H1 (cell line): Measurements from ENCODE around the gene MADD. TPM values are rescaled to one million over a fixed set of nuclear protein-coding genes. Genes with fewer than 3 reads are reported as not detected.
A peak's percentile ranks its signal among the peaks of the same experiment; 100 is the strongest.

Source experiments
- CTCF ChIA-PET: fragments of 300-600 bp; sonication (Branson Sonifier 250); formaldehyde crosslinking; loops from one replicate; lab custom pipeline; 2021; ENCODE audit not compliant: partially characterized antibody; lab: Charles Lee
- POLR2A ChIA-PET: fragments of 300-600 bp; sonication (Branson Sonifier 250); formaldehyde crosslinking; loops from one replicate; lab custom pipeline; 2021; ENCODE audit warnings: inconsistent platforms; ENCODE audit not compliant: partially characterized antibody; lab: Charles Lee
- DNase-seq, 2 experiments: peaks; one replicate each; pipeline versions ENCODE4 v3.0.0 to v3.0.0-alpha.2; 2010 to 2022; ENCODE audit warnings: low spot score in 2 of 2, low read depth in 1 of 2, mixed read lengths in 1 of 2
- FAIRE-seq: peaks from 2 replicates; lab custom pipeline; 2011; peaks lifted over from hg19 to GRCh38; lab: Jason Lieb, UNC
- H2AFZ ChIP-seq: 2 replicates; pipeline ENCODE4 v1.8.1; 2012; ENCODE audit warnings: low read length, inconsistent platforms
- H2AK5ac ChIP-seq: 2 replicates; pipeline ENCODE4 v1.6.1; 2013; ENCODE audit warnings: low read depth, low read length
- H2BK120ac ChIP-seq: replicated peaks from 2 replicates; pipeline ENCODE3; 2013; ENCODE audit warnings: low read depth, low read length, inconsistent platforms
- H2BK12ac ChIP-seq: 2 replicates; pipeline ENCODE4 v1.6.1; 2013; ENCODE audit warnings: low read depth, low read length
- H2BK15ac ChIP-seq: 2 replicates; pipeline ENCODE4 v1.6.1; 2013; ENCODE audit warnings: low read length
- H2BK20ac ChIP-seq: 2 replicates; pipeline ENCODE4 v1.6.1; 2013; ENCODE audit warnings: low read length
- H2BK5ac ChIP-seq: 2 replicates; pipeline ENCODE4 v1.6.1; 2013; ENCODE audit warnings: low read depth, low read length
- H3K14ac ChIP-seq: 2 replicates; pipeline ENCODE4 v1.6.1; 2013; ENCODE audit warnings: inconsistent platforms; ENCODE audit not compliant: insufficient read length
- H3K18ac ChIP-seq: 2 replicates; pipeline ENCODE4 v1.6.1; 2013; ENCODE audit warnings: low read length; ENCODE audit errors: extremely low read depth
- H3K23ac ChIP-seq: 2 replicates; pipeline ENCODE4 v1.6.1; 2013; ENCODE audit warnings: inconsistent platforms; ENCODE audit not compliant: insufficient read length
- H3K23me2 ChIP-seq: 2 replicates; pipeline ENCODE4 v1.6.1; 2013; ENCODE audit warnings: low read depth, low read length
- H3K27ac ChIP-seq: 2 replicates; pipeline ENCODE4 v1.6.1; 2011; ENCODE audit warnings: low read depth, low read length, inconsistent platforms
- H3K27me3 ChIP-seq, 4 experiments: replicated peaks in 1 of 4; 1 replicate in 1 of 4; 2 replicates in 3 of 4; pipeline versions ENCODE4 v1.6.1 to v1.8.1; 2011 to 2013; ENCODE audit warnings: low read length in 3 of 4, mild to moderate bottlenecking in 3 of 4, inconsistent platforms in 2 of 4, mixed read lengths in 2 of 4, moderate library complexity in 1 of 4; ENCODE audit not compliant: control insufficient read depth in 3 of 4, insufficient read depth in 3 of 4; ENCODE audit errors: extremely low read depth in 1 of 4
- H3K36me3 ChIP-seq, 4 experiments: 2 replicates each; pipeline versions ENCODE4 v1.6.1 to v1.8.1; 2011 to 2013; ENCODE audit warnings: mild to moderate bottlenecking in 4 of 4, low read length in 3 of 4, moderate library complexity in 2 of 4, control low read depth in 1 of 4, inconsistent platforms in 1 of 4; ENCODE audit not compliant: insufficient read depth in 4 of 4, control insufficient read depth in 2 of 4
- H3K4ac ChIP-seq: replicated peaks from 2 replicates; pipeline ENCODE3; 2013; ENCODE audit warnings: low read length, low read depth, mixed read lengths, inconsistent platforms; ENCODE audit not compliant: insufficient read length
- H3K4me1 ChIP-seq, 4 experiments: replicated peaks in 1 of 4; 1 replicate in 1 of 4; 2 replicates in 3 of 4; pipeline versions ENCODE4 v1.6.1 to v1.8.1; 2011 to 2013; ENCODE audit warnings: low read length in 3 of 4, inconsistent platforms in 2 of 4, mixed read lengths in 1 of 4; ENCODE audit not compliant: insufficient read depth in 4 of 4, control insufficient read depth in 3 of 4
- H3K4me2 ChIP-seq, 2 experiments: 2 replicates each; pipeline versions ENCODE4 v1.6.1 to v1.8.1; 2011 to 2013; ENCODE audit warnings: low read depth in 2 of 2, low read length in 2 of 2, control low read depth in 1 of 2, inconsistent platforms in 1 of 2, mild to moderate bottlenecking in 1 of 2; ENCODE audit not compliant: insufficient read depth in 1 of 2
- H3K4me3 ChIP-seq, 4 experiments: fragments of 200-600, 300-600 bp in 1 of 4; sonication (generic), shearing (Covaris generic), sonication (Bioruptor Twin) in 1 of 4; 2 replicates each; pipeline versions ENCODE4 v1.5.1 to v1.8.1; 2011 to 2016; ENCODE audit warnings: low read length in 4 of 4, low read depth in 3 of 4, control low read depth in 2 of 4, inconsistent platforms in 2 of 4, mild to moderate bottlenecking in 2 of 4, mixed read lengths in 1 of 4, moderate library complexity in 1 of 4; ENCODE audit not compliant: insufficient read depth in 2 of 4; ENCODE audit errors: extremely low read depth in 1 of 4
- H3K56ac ChIP-seq: replicated peaks from 2 replicates; pipeline ENCODE3; 2013; ENCODE audit warnings: low read depth, mild to moderate bottlenecking, mixed read lengths, low read length, inconsistent platforms; ENCODE audit not compliant: insufficient read length
- H3K79me1 ChIP-seq: 2 replicates; pipeline ENCODE4 v1.6.1; 2013; ENCODE audit warnings: low read depth, low read length, control low read depth
- H3K79me2 ChIP-seq, 2 experiments: 2 replicates each; pipeline versions ENCODE4 v1.6.1 to v1.8.1; 2012 to 2013; ENCODE audit warnings: low read length in 2 of 2, mild to moderate bottlenecking in 2 of 2, inconsistent platforms in 1 of 2; ENCODE audit not compliant: insufficient read depth in 2 of 2, control insufficient read depth in 1 of 2
- H3K9ac ChIP-seq, 4 experiments: replicated peaks in 1 of 4; 1 replicate in 1 of 4; 2 replicates in 3 of 4; pipeline versions ENCODE4 v1.6.1 to v1.8.1; 2011 to 2013; ENCODE audit warnings: low read depth in 3 of 4, low read length in 3 of 4, control low read depth in 2 of 4, mild to moderate bottlenecking in 2 of 4, moderate library complexity in 2 of 4, inconsistent platforms in 1 of 4; ENCODE audit errors: extremely low read depth in 1 of 4
- H3K9me3 ChIP-seq, 2 experiments: 2 replicates each; pipeline versions ENCODE4 v1.6.1 to v1.8.1; 2012 to 2013; ENCODE audit warnings: mild to moderate bottlenecking in 2 of 2, moderate library complexity in 2 of 2, control low read depth in 1 of 2, inconsistent platforms in 1 of 2, low read depth in 1 of 2, low read length in 1 of 2, mixed read lengths in 1 of 2; ENCODE audit not compliant: insufficient read depth in 2 of 2
- H4K20me1 ChIP-seq, 2 experiments: replicated peaks in 1 of 2; 2 replicates each; pipeline versions ENCODE3 to v1.8.1; 2011 to 2013; ENCODE audit warnings: inconsistent platforms in 2 of 2, low read length in 2 of 2, mild to moderate bottlenecking in 1 of 2; ENCODE audit not compliant: insufficient read depth in 2 of 2, control insufficient read depth in 1 of 2
- H4K5ac ChIP-seq: 2 replicates; pipeline ENCODE4 v1.6.1; 2013; ENCODE audit warnings: low read length, low read depth, mixed read lengths, inconsistent platforms; ENCODE audit not compliant: insufficient read length
- H4K8ac ChIP-seq: 2 replicates; pipeline ENCODE4 v1.8.0; 2013; ENCODE audit warnings: mild to moderate bottlenecking, moderate library complexity, low read length, inconsistent platforms; ENCODE audit not compliant: insufficient read depth; ENCODE audit errors: extremely low read depth
- H4K91ac ChIP-seq: replicated peaks from 2 replicates; pipeline ENCODE3; 2013; ENCODE audit warnings: low read length, mixed read lengths, inconsistent platforms; ENCODE audit not compliant: insufficient read length
- ASH2L ChIP-seq: fragments of 200-600, 300-600 bp; sonication (generic); IDR thresholded peaks from one replicate; pipeline ENCODE4 v1.7.1; 2017; ENCODE audit warnings: low read length
- BRCA1 ChIP-seq: IDR thresholded peaks from 2 replicates; pipeline ENCODE4 v1.6.1; 2012; ENCODE audit warnings: low read depth, low read length, improper control_type of control experiment
- CREB1 ChIP-seq: IDR thresholded peaks from 2 replicates; pipeline ENCODE4 v1.6.1; 2012; ENCODE audit warnings: inconsistent platforms
- CTBP2 ChIP-seq: IDR thresholded peaks from 2 replicates; pipeline ENCODE4 v1.7.0; 2011; ENCODE audit warnings: borderline replicate concordance, mild to moderate bottlenecking, moderate library complexity, mixed read lengths, low read length; ENCODE audit not compliant: insufficient read depth, insufficient read length
- E2F6 ChIP-seq: IDR thresholded peaks from 2 replicates; pipeline ENCODE4 v1.6.1; 2012; ENCODE audit warnings: inconsistent platforms
- GABPA ChIP-seq: IDR thresholded peaks from 2 replicates; pipeline ENCODE4 v1.6.1; 2011; ENCODE audit warnings: mild to moderate bottlenecking, low read length, moderate library complexity, borderline replicate concordance; ENCODE audit not compliant: insufficient read depth
- KDM4A ChIP-seq: IDR thresholded peaks from one replicate; pipeline ENCODE4 v1.7.1; 2012; ENCODE audit warnings: low read depth, mild to moderate bottlenecking, moderate library complexity, low read length, inconsistent platforms; ENCODE audit not compliant: severe bottlenecking
- NANOG ChIP-seq: IDR thresholded peaks from 2 replicates; pipeline ENCODE4 v1.6.1; 2011; ENCODE audit warnings: low read length, low read depth, mild to moderate bottlenecking, inconsistent platforms; ENCODE audit not compliant: insufficient read depth, poor library complexity, severe bottlenecking
- NRF1 ChIP-seq: IDR thresholded peaks from 2 replicates; pipeline ENCODE4 v1.6.1; 2011; ENCODE audit warnings: mild to moderate bottlenecking, low read depth, low read length, improper control_type of control experiment
- TAF1 ChIP-seq: IDR thresholded peaks from 2 replicates; pipeline ENCODE4 v1.6.1; 2011; ENCODE audit warnings: mild to moderate bottlenecking, low read depth, low read length
- WGBS, 2 experiments: shearing (Covaris generic) in 1 of 2; methylation state at CpG; one replicate each; pipeline versions ENCODE4 v1.1.6 to v1.1.7; 2013 to 2015; ENCODE audit warnings: low lambda C conversion rate in 2 of 2, mixed read lengths in 2 of 2, inconsistent platforms in 1 of 2, low coverage in 1 of 2, missing lambda C conversion rate in 1 of 2; ENCODE audit not compliant: insufficient replicate concordance in 2 of 2, insufficient coverage in 1 of 2, insufficient read length in 1 of 2; ENCODE audit errors: extremely low coverage in 1 of 2, missing lambda C conversion rate in 1 of 2; 5-methylcytosine and 5-hydroxymethylcytosine counted together
- polyA plus RNA-seq, 7 experiments: library from polyadenylated mRNA; depleted of rRNA in 3 of 7; stranded (reverse) in 5 of 7; unstranded in 2 of 7; fragments of >200 nt in 5 of 7; fragments of 200-250 nt in 2 of 7; gene quantifications; 1 replicate in 5 of 7; 2 replicates in 1 of 7; 4 replicates in 1 of 7; pipeline versions ENCODE4 v1.2.1 to v1.2.3, GENCODE V29; 2011 to 2013; ENCODE audit warnings: missing spikeins in 2 of 7, mixed read lengths in 2 of 7
- total RNA-seq: library from RNA; stranded (reverse); fragmentation: NEBNext Ultra II Directional; extraction: Animal tissue kit (Norgen Biotek cat#: 25700); gene quantifications from 2 replicates; pipeline ENCODE4 v1.2.1, GENCODE V29; 2021
- TF ChIP-seq, protein P1 (sequence below): IDR thresholded peaks from 2 replicates; pipeline ENCODE4 v1.6.1; 2012; ENCODE audit warnings: inconsistent platforms

Gene MADD
- total and polyA plus RNA-seq, 2 of the 8 experiments (the other 6 are each of a cell fraction or from before 2014, with no cell fraction given): 32.5 to 45.4 TPM

GRCh38 chr11:47274495-47275235, 4.7 kb downstream of the MADD start:
- H3K18ac ChIP-seq: no peak overlapping the region
- FAIRE-seq: no peak
- peaks cover 8 to 17% of the 10 kb centered on the region in 2 experiments for H4K20me1 ChIP-seq

More at GRCh38 chr11:47274495-47275235, 4.7 kb downstream of the MADD start:
- Histone ChIP-seq H3K79me2 (peaks cover 0 to 48% of the 10 kb centered on the region in 2 experiments; a peak in 3 of 4 replicates), H3K9ac (no peak overlapping the region), H3K4me2 (no peak overlapping the region), H3K4ac (no peak overlapping the region), H3K23me2 (peaks cover 8% of the 10 kb centered on the region), H3K14ac (no peak overlapping the region), H2BK5ac (no peak overlapping the region), H4K8ac (0 out of 2 replicates have a peak overlapping the region, but pooled peaks have one; percentile 23), H3K79me1 (peaks cover 20% of the 10 kb centered on the region), H3K27ac (no peak overlapping the region), H3K9me3 (no peaks in the 10 kb centered on the region), H2BK20ac (no peak overlapping the region), H2BK120ac (no peak overlapping the region), H3K4me1 (peaks cover 2 to 8% (median 6%) of the 10 kb centered on the region in 4 experiments; a peak in 4 of 7 replicates), H4K91ac (no peak overlapping the region), H3K36me3 (peaks cover 0 to 44% (median 28%) of the 10 kb centered on the region in 4 experiments; a peak in 7 of 8 replicates), H3K27me3 (no peaks in the 10 kb centered on the region), H2BK15ac (no peak overlapping the region), H2BK12ac (no peak overlapping the region), H3K23ac (no peak overlapping the region), H4K5ac (no peak overlapping the region), H2AFZ (no peak overlapping the region), H2AK5ac (no peak overlapping the region), H3K4me3 (no peak overlapping the region), H3K56ac (no peak overlapping the region)
- DNase-seq: no peak
- WGBS, 2 experiments: 92% methylated on average over 28 of the region's 28 CpGs; no CpG with 5 or more reads in 1 of the 2 experiments
- ChIA-PET POLR2A (no interaction called here), CTCF (interaction anchor here (1.7 to 7.4 kb wide), 6 partner anchors 12 to 86 kb away, joined by 4 to 72 read pairs (median 13); partner anchors contain the start of genes MYBPC3 and NR1H3)
- TF ChIP-seq ASH2L: no peak
- no peak for TF ChIP-seq NRF1
- TF ChIP-seq TAF1: no peak
- TF ChIP-seq CTBP2: no peak
- no peak for TF ChIP-seq GABPA
- no peak for TF ChIP-seq NANOG
- no peak for TF ChIP-seq BRCA1
- TF ChIP-seq KDM4A: no peak
- TF ChIP-seq CREB1: no peak
- TF ChIP-seq, protein P1, sequence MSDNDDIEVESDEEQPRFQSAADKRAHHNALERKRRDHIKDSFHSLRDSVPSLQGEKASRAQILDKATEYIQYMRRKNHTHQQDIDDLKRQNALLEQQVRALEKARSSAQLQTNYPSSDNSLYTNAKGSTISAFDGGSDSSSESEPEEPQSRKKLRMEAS: no peak
- TF ChIP-seq E2F6: no peak
